ENCODE results near the gene PDZD7.

PDZD7 gene

DNA sequence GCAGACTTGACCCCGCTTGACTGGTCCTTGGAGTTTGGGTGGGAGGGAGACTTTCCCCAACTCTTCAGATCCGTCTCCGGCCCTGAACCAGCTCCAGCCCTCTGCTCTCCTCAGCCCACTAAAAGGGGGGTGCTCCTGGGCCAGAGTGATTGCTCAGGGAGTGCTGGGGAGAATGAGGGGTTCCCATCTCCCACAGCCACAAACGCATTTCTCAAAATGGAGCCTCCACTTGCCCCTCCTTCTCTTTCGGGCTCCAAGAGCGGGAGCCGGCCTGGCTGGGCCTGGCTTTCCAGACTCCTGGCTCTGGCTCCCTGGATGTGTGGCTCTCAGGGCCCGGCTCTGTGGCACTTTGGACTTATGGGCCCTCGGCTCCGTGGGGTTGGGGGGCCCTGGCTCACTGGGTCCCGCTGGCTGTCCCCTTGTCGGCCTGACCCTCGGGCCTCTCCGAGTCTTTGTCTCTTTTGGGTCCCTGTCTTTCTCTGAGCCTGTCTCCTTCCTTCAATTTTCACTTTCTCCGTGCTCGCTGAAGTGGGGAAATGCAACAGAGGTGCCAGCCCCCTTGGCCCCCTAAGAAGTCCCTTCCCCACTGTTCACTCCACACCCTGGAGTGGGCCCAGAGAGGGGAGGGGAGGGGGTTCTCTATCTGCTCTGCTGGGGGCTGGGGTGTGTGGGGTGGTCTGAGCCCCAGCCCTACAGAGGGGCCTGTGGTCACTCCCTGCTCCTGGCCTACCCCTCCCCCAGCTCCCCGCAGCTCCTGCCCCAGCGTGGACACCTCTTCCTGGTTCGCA is 30.6 kb downstream of the PDZD7 start:
- POLR2A ChIA-PET: interaction anchor here (0.6 to 1.2 kb wide), 2 partner anchors 41 to 60 kb away, joined by 3 to 8 read pairs; no protein-coding TSS in a partner anchor
- Histone ChIP-seq H3K4me3 (ENCODE audit: low read depth, low read length) (peak overlapping the region; percentile 57), H3K9me3 (ENCODE audit: control insufficient read depth, insufficient read depth, low read depth, low read length) (no peaks in the 10 kb centered on the region), H3K4me1 (ENCODE audit: control insufficient read depth, insufficient read depth, low read length) (peaks cover 8% of the 10 kb centered on the region), H3K36me3 (ENCODE audit: control insufficient read depth in 2 of 2, insufficient read depth in 1 of 2, low read length in 2 of 2) (peaks cover 8 to 42% of the 10 kb centered on the region in 2 experiments; a peak in 2 of 3 replicates), H3K27ac (ENCODE audit: extremely low read depth, low read depth, low read length) (peak overlapping the region; percentile 94)
- CTCF ChIA-PET: interaction anchor here (0.6 to 16.6 kb wide), 7 partner anchors 12 to 141 kb away, joined by 3 to 274 read pairs (median 3); partner anchors contain the start of genes MRPL43, PDZD7, SFXN3 and TWNK
- TF ChIP-seq ZNF785 (tag by site-specific recombination; IDR thresholded peaks at IDR 0.05) (no peak), ZNF239 (tag by site-specific recombination; IDR thresholded peaks at IDR 0.05) (no peak), ZNF18 (tag by site-specific recombination; IDR thresholded peaks at IDR 0.05) (no peak), PATZ1 (tag by site-specific recombination; IDR thresholded peaks at IDR 0.05) (peak; percentile 13), ZNF501 (tag by site-specific recombination; IDR thresholded peaks at IDR 0.05) (0 out of 2 replicates have a peak, but pooled peaks have one; percentile 27), ZNF335 (tag by site-specific recombination; conservative IDR thresholded peaks at IDR 0.05) (peak; percentile 12; the same call in 1 of the 2 replicates), ZBTB20 (tag by site-specific recombination; IDR thresholded peaks at IDR 0.05) (peak; percentile 7; the same call in 1 of the 2 replicates), GLIS2 (tag by site-specific recombination; IDR thresholded peaks at IDR 0.05) (peak; percentile 59)

DNA sequence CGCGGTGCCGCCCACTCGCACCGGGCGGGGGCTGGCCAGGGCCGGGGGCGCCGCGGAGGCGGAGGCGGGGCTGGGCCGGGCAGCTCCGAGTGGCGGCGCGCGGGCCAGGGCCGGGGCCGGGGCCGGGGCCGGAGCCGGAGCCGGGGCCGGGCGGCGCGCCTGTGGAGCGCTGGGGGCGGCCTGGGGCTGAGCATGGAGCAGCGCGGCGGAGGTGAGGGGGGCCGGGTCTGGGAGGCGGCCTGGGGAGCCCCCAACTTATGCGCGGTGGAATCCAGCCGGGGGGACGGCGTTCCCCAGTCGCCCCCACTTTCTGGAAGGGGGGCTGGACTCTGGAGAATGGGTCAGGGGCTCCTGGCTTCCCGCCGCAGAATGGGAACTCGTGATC is 31.2 kb downstream of the PDZD7 start, which contains the start of gene LZTS2:
LZTS2 (plus strand) TSS at position 67 of the 385 bp plus-strand sequence. CDS start 2,731 bp downstream, outside the sequence.
- H3K4me3 ChIP-seq (ENCODE audit: low read depth, low read length): peak within 1 kb of the TSS; percentile 57
- no peaks in the 10 kb centered on the region for H3K9me3 ChIP-seq (ENCODE audit: control insufficient read depth, insufficient read depth, low read depth, low read length)
- H3K4me1 ChIP-seq (ENCODE audit: control insufficient read depth, insufficient read depth, low read length): peaks cover 8% of the 10 kb centered on the region
- peak within 1 kb of the TSS; percentile 94 for H3K27ac ChIP-seq (ENCODE audit: extremely low read depth, low read depth, low read length)
- TF ChIP-seq ZNF366 (tag by site-specific recombination; conservative IDR thresholded peaks at IDR 0.05): no peak
- TF ChIP-seq PATZ1 (tag by site-specific recombination; IDR thresholded peaks at IDR 0.05): peak; percentile 34; the same call in 1 of the 2 replicates
- CTCF ChIA-PET: interaction anchor here (0.6 to 16.6 kb wide), 11 partner anchors 11 to 1628 kb away, joined by 3 to 274 read pairs (median 3); partner anchors contain the start of genes MRPL43, PDZD7, SFXN3 and TWNK
- POLR2A ChIA-PET: interaction anchor here (0.6 to 1.2 kb wide), 2 partner anchors 42 to 61 kb away, joined by 3 to 8 read pairs; no protein-coding TSS in a partner anchor
- peaks cover 4 to 38% of the 10 kb centered on the region in 2 experiments; a peak in 2 of 3 replicates for H3K36me3 ChIP-seq (ENCODE audit: control insufficient read depth in 2 of 2, insufficient read depth in 1 of 2, low read length in 2 of 2)

DNA sequence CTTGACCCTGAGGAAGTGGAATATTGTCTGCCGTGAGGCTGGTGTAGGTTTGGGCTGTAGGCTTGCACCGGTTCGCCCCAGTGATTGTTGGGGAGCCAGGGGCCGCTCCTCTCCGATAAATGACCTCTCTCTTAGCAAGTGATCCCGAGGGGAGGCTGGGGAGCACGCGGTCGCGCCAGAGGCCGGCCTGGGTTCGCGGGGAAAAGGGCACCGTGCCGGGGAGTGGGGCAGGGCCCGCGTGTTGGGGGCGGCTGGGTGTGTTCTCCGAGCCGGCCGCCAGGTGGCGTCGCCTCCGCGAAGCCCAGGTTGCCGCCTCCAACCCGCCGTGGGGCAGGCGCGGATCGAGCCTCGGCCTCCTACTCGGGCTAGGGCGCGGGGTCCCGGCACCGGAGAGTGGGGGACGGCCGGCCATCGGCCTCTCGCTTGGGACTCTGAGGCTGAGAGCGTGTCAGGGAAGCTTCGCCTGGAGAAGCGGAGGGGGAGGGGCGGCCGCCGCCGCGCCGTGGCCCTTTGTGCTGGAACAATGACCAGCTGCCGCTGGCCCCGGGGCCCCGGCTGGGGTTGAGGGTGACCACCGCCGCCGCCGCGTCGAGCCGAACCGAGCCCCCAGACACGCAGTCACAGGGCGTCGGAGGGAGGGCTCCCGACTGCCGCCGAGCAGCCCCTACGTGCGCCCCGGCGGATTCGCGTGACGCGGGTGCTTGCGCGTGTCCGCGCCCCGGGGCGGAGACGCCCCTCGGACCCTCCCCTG is 31.8 kb downstream of the PDZD7 start:
- ChIA-PET CTCF (interaction anchor here (0.6 to 16.6 kb wide), 16 partner anchors 7 to 1629 kb away, joined by 3 to 274 read pairs (median 4); partner anchors contain the start of genes MRPL43, PDZD7, SFXN3 and TWNK), POLR2A (interaction anchor here (0.6 to 1.5 kb wide), 3 partner anchors 12 to 61 kb away, joined by 3 to 8 read pairs (median 7); no protein-coding TSS in a partner anchor)
- Histone ChIP-seq H3K4me1 (ENCODE audit: control insufficient read depth, insufficient read depth, low read length) (peaks cover 8% of the 10 kb centered on the region), H3K27ac (ENCODE audit: extremely low read depth, low read depth, low read length) (peak overlapping the region; percentile 94), H3K9me3 (ENCODE audit: control insufficient read depth, insufficient read depth, low read depth, low read length) (no peaks in the 10 kb centered on the region), H3K4me3 (ENCODE audit: low read depth, low read length) (peak overlapping the region; percentile 57), H3K36me3 (ENCODE audit: control insufficient read depth in 2 of 2, insufficient read depth in 1 of 2, low read length in 2 of 2) (peaks cover 3 to 38% of the 10 kb centered on the region in 2 experiments; a peak in 2 of 3 replicates)
- TF ChIP-seq ZSCAN5A (tag by site-specific recombination; IDR thresholded peaks at IDR 0.05) (0 out of 2 replicates have a peak, but pooled peaks have one; percentile 47), ZNF571 (tag by site-specific recombination; IDR thresholded peaks at IDR 0.05) (no peak), ZNF202 (tag by site-specific recombination; IDR thresholded peaks at IDR 0.05; ENCODE audit: borderline replicate concordance) (no peak), REST (tag by site-specific recombination; IDR thresholded peaks at IDR 0.05) (no peak)
